ENCODE data around the gene QKI. TPM values are rescaled to one million over a fixed set of nuclear protein-coding genes. Genes with fewer than 3 reads are reported as not detected.
"Not testable (repeated sequence)": the region's sequence is repeated elsewhere in the genome, so short reads cannot be mapped to it uniquely, and the experiment has no call there.

Gene QKI
- polyA plus RNA-seq, 2 donors = 5.6 to 15.1 TPM

GRCh38 chr6:163433486-163433885, 19.0 kb downstream of the QKI start:
- H3K27ac ChIP-seq (ENCODE audit: low read depth in 2 of 2, low read length in 1 of 2); H3K27me3 ChIP-seq (ENCODE audit: control insufficient read depth in 1 of 2, insufficient read depth in 2 of 2, low read length in 2 of 2); H3K4me1 ChIP-seq (ENCODE audit: control insufficient read depth in 2 of 2, insufficient read depth in 2 of 2, low read length in 1 of 2); H3K4me3 ChIP-seq (ENCODE audit: low read depth in 1 of 2, low read length in 2 of 2); H3K36me3 ChIP-seq (ENCODE audit: control insufficient read depth in 2 of 2, insufficient read depth in 2 of 2, low read length in 1 of 2); H3K9me3 ChIP-seq (ENCODE audit: control insufficient read depth in 2 of 2, insufficient read depth in 1 of 2, low read depth in 1 of 2, low read length in 1 of 2): not testable (repeated sequence)
- 94 to 96% methylated on average over 9 of the region's 9 CpGs for WGBS, 2 donors

GRCh38 chr6:163435023-163435422, 20.5 kb downstream of the QKI start:
- 64 to 71% methylated on average over 4 of the region's 4 CpGs for WGBS, 2 donors
- Histone ChIP-seq H3K27me3 (ENCODE audit: control insufficient read depth in 1 of 2, insufficient read depth in 2 of 2, low read length in 2 of 2) (no peaks in the 10 kb centered on the region), H3K27ac (ENCODE audit: low read depth in 2 of 2, low read length in 1 of 2) (no peak overlapping the region), H3K36me3 (ENCODE audit: control insufficient read depth in 2 of 2, insufficient read depth in 2 of 2, low read length in 1 of 2) (no peaks in the 10 kb centered on the region), H3K9me3 (ENCODE audit: control insufficient read depth in 2 of 2, insufficient read depth in 1 of 2, low read depth in 1 of 2, low read length in 1 of 2) (no peaks in the 10 kb centered on the region), H3K4me3 (ENCODE audit: low read depth in 1 of 2, low read length in 2 of 2) (no peak overlapping the region), H3K4me1 (ENCODE audit: control insufficient read depth in 2 of 2, insufficient read depth in 2 of 2, low read length in 1 of 2) (no peaks in the 10 kb centered on the region)

GRCh38 chr6:163436843-163437242, 22.3 kb downstream of the QKI start:
- Histone ChIP-seq H3K36me3 (ENCODE audit: control insufficient read depth in 2 of 2, insufficient read depth in 2 of 2, low read length in 1 of 2) (no peaks in the 10 kb centered on the region), H3K9me3 (ENCODE audit: control insufficient read depth in 2 of 2, insufficient read depth in 1 of 2, low read depth in 1 of 2, low read length in 1 of 2) (no peaks in the 10 kb centered on the region), H3K27ac (ENCODE audit: low read depth in 2 of 2, low read length in 1 of 2) (no peak overlapping the region), H3K27me3 (ENCODE audit: control insufficient read depth in 1 of 2, insufficient read depth in 2 of 2, low read length in 2 of 2) (no peaks in the 10 kb centered on the region), H3K4me1 (ENCODE audit: control insufficient read depth in 2 of 2, insufficient read depth in 2 of 2, low read length in 1 of 2) (no peaks in the 10 kb centered on the region), H3K4me3 (ENCODE audit: low read depth in 1 of 2, low read length in 2 of 2) (no peak overlapping the region)
- WGBS, 2 donors = 80% methylated on average over 3 of the region's 3 CpGs

GRCh38 chr6:163437466-163437865, 22.9 kb downstream of the QKI start:
- no peaks in the 10 kb centered on the region for H3K9me3 ChIP-seq (ENCODE audit: control insufficient read depth in 2 of 2, insufficient read depth in 1 of 2, low read depth in 1 of 2, low read length in 1 of 2)
- 74 to 84% methylated on average over 3 of the region's 3 CpGs for WGBS, 2 donors
- no peaks in the 10 kb centered on the region for H3K36me3 ChIP-seq (ENCODE audit: control insufficient read depth in 2 of 2, insufficient read depth in 2 of 2, low read length in 1 of 2)
- no peaks in the 10 kb centered on the region for H3K4me1 ChIP-seq (ENCODE audit: control insufficient read depth in 2 of 2, insufficient read depth in 2 of 2, low read length in 1 of 2)
- H3K4me3 ChIP-seq (ENCODE audit: low read depth in 1 of 2, low read length in 2 of 2) = no peak overlapping the region
- no peaks in the 10 kb centered on the region for H3K27me3 ChIP-seq (ENCODE audit: control insufficient read depth in 1 of 2, insufficient read depth in 2 of 2, low read length in 2 of 2)
- no peak overlapping the region for H3K27ac ChIP-seq (ENCODE audit: low read depth in 2 of 2, low read length in 1 of 2)

GRCh38 chr6:163438298-163438939, 23.9 kb downstream of the QKI start:
- no peaks in the 10 kb centered on the region for H3K4me1 ChIP-seq (ENCODE audit: control insufficient read depth in 2 of 2, insufficient read depth in 2 of 2, low read length in 1 of 2)
- H3K27ac ChIP-seq (ENCODE audit: low read depth in 2 of 2, low read length in 1 of 2) = no peak overlapping the region
- WGBS, 2 donors = 59 to 69% methylated on average over 3 of the region's 3 CpGs
- H3K36me3 ChIP-seq (ENCODE audit: control insufficient read depth in 2 of 2, insufficient read depth in 2 of 2, low read length in 1 of 2) = no peaks in the 10 kb centered on the region
- H3K4me3 ChIP-seq (ENCODE audit: low read depth in 1 of 2, low read length in 2 of 2) = no peak overlapping the region
- H3K27me3 ChIP-seq (ENCODE audit: control insufficient read depth in 1 of 2, insufficient read depth in 2 of 2, low read length in 2 of 2) = no peaks in the 10 kb centered on the region
- no peaks in the 10 kb centered on the region for H3K9me3 ChIP-seq (ENCODE audit: control insufficient read depth in 2 of 2, insufficient read depth in 1 of 2, low read depth in 1 of 2, low read length in 1 of 2)

- no peak overlapping the region for H3K27ac ChIP-seq (ENCODE audit: low read depth in 2 of 2, low read length in 1 of 2)
- H3K4me3 ChIP-seq (ENCODE audit: low read depth in 1 of 2, low read length in 2 of 2) = no peak overlapping the region
- no peaks in the 10 kb centered on the region for H3K4me1 ChIP-seq (ENCODE audit: control insufficient read depth in 2 of 2, insufficient read depth in 2 of 2, low read length in 1 of 2)
- WGBS, 2 donors = 95 to 96% methylated on average over 4 of the region's 4 CpGs
- no peaks in the 10 kb centered on the region for H3K27me3 ChIP-seq (ENCODE audit: control insufficient read depth in 1 of 2, insufficient read depth in 2 of 2, low read length in 2 of 2)
- no peaks in the 10 kb centered on the region for H3K36me3 ChIP-seq (ENCODE audit: control insufficient read depth in 2 of 2, insufficient read depth in 2 of 2, low read length in 1 of 2)
- H3K9me3 ChIP-seq (ENCODE audit: control insufficient read depth in 2 of 2, insufficient read depth in 1 of 2, low read depth in 1 of 2, low read length in 1 of 2) = no peaks in the 10 kb centered on the region
Observed at GRCh38 chr6:163438940-163439335, 24.4 kb downstream of the QKI start.

GRCh38 chr6:163439390-163439789, 24.9 kb downstream of the QKI start:
- H3K4me3 ChIP-seq (ENCODE audit: low read depth in 1 of 2, low read length in 2 of 2); H3K9me3 ChIP-seq (ENCODE audit: control insufficient read depth in 2 of 2, insufficient read depth in 1 of 2, low read depth in 1 of 2, low read length in 1 of 2); H3K4me1 ChIP-seq (ENCODE audit: control insufficient read depth in 2 of 2, insufficient read depth in 2 of 2, low read length in 1 of 2); H3K36me3 ChIP-seq (ENCODE audit: control insufficient read depth in 2 of 2, insufficient read depth in 2 of 2, low read length in 1 of 2); H3K27me3 ChIP-seq (ENCODE audit: control insufficient read depth in 1 of 2, insufficient read depth in 2 of 2, low read length in 2 of 2); H3K27ac ChIP-seq (ENCODE audit: low read depth in 2 of 2, low read length in 1 of 2): not testable (repeated sequence)
- 88 to 96% methylated on average over 10 of the region's 10 CpGs for WGBS, 2 donors

GRCh38 chr6:163439997-163440396, 25.5 kb downstream of the QKI start:
- Histone ChIP-seq H3K9me3 (ENCODE audit: control insufficient read depth in 2 of 2, insufficient read depth in 1 of 2, low read depth in 1 of 2, low read length in 1 of 2) (no peaks in the 10 kb centered on the region), H3K4me1 (ENCODE audit: control insufficient read depth in 2 of 2, insufficient read depth in 2 of 2, low read length in 1 of 2) (no peaks in the 10 kb centered on the region), H3K36me3 (ENCODE audit: control insufficient read depth in 2 of 2, insufficient read depth in 2 of 2, low read length in 1 of 2) (no peaks in the 10 kb centered on the region), H3K4me3 (ENCODE audit: low read depth in 1 of 2, low read length in 2 of 2) (no peak overlapping the region), H3K27ac (ENCODE audit: low read depth in 2 of 2, low read length in 1 of 2) (no peak overlapping the region), H3K27me3 (ENCODE audit: control insufficient read depth in 1 of 2, insufficient read depth in 2 of 2, low read length in 2 of 2) (no peaks in the 10 kb centered on the region)

GRCh38 chr6:163442336-163442735, 27.8 kb downstream of the QKI start:
- Histone ChIP-seq H3K27ac (ENCODE audit: low read depth in 2 of 2, low read length in 1 of 2) (no peak overlapping the region), H3K4me3 (ENCODE audit: low read depth in 1 of 2, low read length in 2 of 2) (no peak overlapping the region), H3K36me3 (ENCODE audit: control insufficient read depth in 2 of 2, insufficient read depth in 2 of 2, low read length in 1 of 2) (no peaks in the 10 kb centered on the region), H3K9me3 (ENCODE audit: control insufficient read depth in 2 of 2, insufficient read depth in 1 of 2, low read depth in 1 of 2, low read length in 1 of 2) (no peaks in the 10 kb centered on the region), H3K27me3 (ENCODE audit: control insufficient read depth in 1 of 2, insufficient read depth in 2 of 2, low read length in 2 of 2) (no peaks in the 10 kb centered on the region), H3K4me1 (ENCODE audit: control insufficient read depth in 2 of 2, insufficient read depth in 2 of 2, low read length in 1 of 2) (no peaks in the 10 kb centered on the region)
- WGBS, 2 donors = 74 to 90% methylated on average over 2 of the region's 2 CpGs

- no peaks in the 10 kb centered on the region for H3K9me3 ChIP-seq (ENCODE audit: control insufficient read depth in 2 of 2, insufficient read depth in 1 of 2, low read depth in 1 of 2, low read length in 1 of 2)
- H3K27ac ChIP-seq (ENCODE audit: low read depth in 2 of 2, low read length in 1 of 2) = no peak overlapping the region
- 87 to 91% methylated on average over 2 of the region's 2 CpGs for WGBS, 2 donors
- H3K27me3 ChIP-seq (ENCODE audit: control insufficient read depth in 1 of 2, insufficient read depth in 2 of 2, low read length in 2 of 2) = no peaks in the 10 kb centered on the region
- H3K4me3 ChIP-seq (ENCODE audit: low read depth in 1 of 2, low read length in 2 of 2) = no peak overlapping the region
- no peaks in the 10 kb centered on the region for H3K4me1 ChIP-seq (ENCODE audit: control insufficient read depth in 2 of 2, insufficient read depth in 2 of 2, low read length in 1 of 2)
- H3K36me3 ChIP-seq (ENCODE audit: control insufficient read depth in 2 of 2, insufficient read depth in 2 of 2, low read length in 1 of 2) = no peaks in the 10 kb centered on the region
Observed at GRCh38 chr6:163444077-163444476, 29.6 kb downstream of the QKI start.

Data from esophagus (tissue), 2 donors.